ENCODE measurements around the gene PSMB2.
"Not testable (repeated sequence)": the region's sequence is repeated elsewhere in the genome, so short reads cannot be mapped to it uniquely, and the experiment has no call there.

Gene PSMB2

GRCh38 chr1:35588197-35588910 lies 53.0 kb downstream of the PSMB2 start:
- Histone ChIP-seq H2AK5ac (ENCODE audit: low read length) (no peak overlapping the region), H4K12ac (ENCODE audit: low read depth, low read length) (no peak overlapping the region), H3K27ac (ENCODE audit: low read depth, low read length) (no peak overlapping the region), H2BK5ac (ENCODE audit: low read depth, low read length, poor library complexity) (no peak overlapping the region), H4K8ac (ENCODE audit: low read depth, low read length) (no peak overlapping the region), H3K4me2 (ENCODE audit: low read length) (no peak overlapping the region), H3K23ac (ENCODE audit: low read length) (no peak overlapping the region), H3K79me1 (ENCODE audit: low read length) (peaks cover under 1% of the 10 kb centered on the region), H3K36me3 (ENCODE audit: control insufficient read depth in 1 of 2, insufficient read depth in 2 of 2, low read length in 2 of 2) (peaks cover 13 to 17% of the 10 kb centered on the region in 2 experiments), H3K4me1 (ENCODE audit: control insufficient read depth in 1 of 2, insufficient read depth in 2 of 2, low read length in 2 of 2) (peaks cover 4 to 6% of the 10 kb centered on the region in 2 experiments), H3K14ac (ENCODE audit: low read length) (no peak overlapping the region), H3K27me3 (ENCODE audit: insufficient read depth, low read length) (no peaks in the 10 kb centered on the region), H2BK120ac (ENCODE audit: insufficient read depth, low read length, poor library complexity) (no peak overlapping the region), H3K79me2 (ENCODE audit: control insufficient read depth, insufficient read depth, low read length, poor library complexity) (no peaks in the 10 kb centered on the region), H4K91ac (ENCODE audit: low read depth, low read length) (no peak overlapping the region), H3K9ac (ENCODE audit: low read length) (no peak overlapping the region), H2AFZ (ENCODE audit: insufficient read depth, low read length, poor library complexity) (no peak overlapping the region), H2BK12ac (ENCODE audit: low read length) (no peak overlapping the region), H3K4ac (ENCODE audit: low read depth, low read length) (no peak overlapping the region), H3K18ac (ENCODE audit: low read length) (no peak overlapping the region), H3K9me3 (ENCODE audit: insufficient read depth, low read depth, low read length) (no peaks in the 10 kb centered on the region), H3K4me3 (ENCODE audit: low read depth, low read length) (no peak overlapping the region)
- no CpG with 5 or more reads among the region's 21 CpGs for WGBS (ENCODE audit: extremely low coverage, insufficient coverage, insufficient read length)
- no peak for DNase-seq

- peaks cover 13 to 17% of the 10 kb centered on the region in 2 experiments for H3K36me3 ChIP-seq (ENCODE audit: control insufficient read depth in 1 of 2, insufficient read depth in 2 of 2, low read length in 2 of 2)
- no peaks in the 10 kb centered on the region for H3K27me3 ChIP-seq (ENCODE audit: insufficient read depth, low read length)
- H4K12ac ChIP-seq (ENCODE audit: low read depth, low read length), result no peak overlapping the region
- no peak overlapping the region for H2BK120ac ChIP-seq (ENCODE audit: insufficient read depth, low read length, poor library complexity)
- no peak overlapping the region for H3K27ac ChIP-seq (ENCODE audit: low read depth, low read length)
- H3K79me1 ChIP-seq (ENCODE audit: low read length), result no peaks in the 10 kb centered on the region
- no peak overlapping the region for H2BK12ac ChIP-seq (ENCODE audit: low read length)
- no peak for DNase-seq
- H2BK5ac ChIP-seq (ENCODE audit: low read depth, low read length, poor library complexity), result no peak overlapping the region
- H3K4me1 ChIP-seq (ENCODE audit: control insufficient read depth in 1 of 2, insufficient read depth in 2 of 2, low read length in 2 of 2), result no peaks in the 10 kb centered on the region
- H2AFZ ChIP-seq (ENCODE audit: insufficient read depth, low read length, poor library complexity), result no peak overlapping the region
- H3K4me2 ChIP-seq (ENCODE audit: low read length), result no peak overlapping the region
- H3K9me3 ChIP-seq (ENCODE audit: insufficient read depth, low read depth, low read length), result no peaks in the 10 kb centered on the region
- H4K8ac ChIP-seq (ENCODE audit: low read depth, low read length), result no peak overlapping the region
- H4K91ac ChIP-seq (ENCODE audit: low read depth, low read length), result no peak overlapping the region
- H3K18ac ChIP-seq (ENCODE audit: low read length), result no peak overlapping the region
- H3K4ac ChIP-seq (ENCODE audit: low read depth, low read length), result no peak overlapping the region
- H3K4me3 ChIP-seq (ENCODE audit: low read depth, low read length), result peak overlapping the region; percentile 23
- H3K79me2 ChIP-seq (ENCODE audit: control insufficient read depth, insufficient read depth, low read length, poor library complexity), result no peaks in the 10 kb centered on the region
- no CpG with 5 or more reads among the region's 6 CpGs for WGBS (ENCODE audit: extremely low coverage, insufficient coverage, insufficient read length)
- no peak overlapping the region for H3K23ac ChIP-seq (ENCODE audit: low read length)
- H3K9ac ChIP-seq (ENCODE audit: low read length), result no peak overlapping the region
- H3K14ac ChIP-seq (ENCODE audit: low read length), result no peak overlapping the region
- no peak overlapping the region for H2AK5ac ChIP-seq (ENCODE audit: low read length)
Measured at GRCh38 chr1:35587736-35588135, 53.6 kb downstream of the PSMB2 start.

DNA sequence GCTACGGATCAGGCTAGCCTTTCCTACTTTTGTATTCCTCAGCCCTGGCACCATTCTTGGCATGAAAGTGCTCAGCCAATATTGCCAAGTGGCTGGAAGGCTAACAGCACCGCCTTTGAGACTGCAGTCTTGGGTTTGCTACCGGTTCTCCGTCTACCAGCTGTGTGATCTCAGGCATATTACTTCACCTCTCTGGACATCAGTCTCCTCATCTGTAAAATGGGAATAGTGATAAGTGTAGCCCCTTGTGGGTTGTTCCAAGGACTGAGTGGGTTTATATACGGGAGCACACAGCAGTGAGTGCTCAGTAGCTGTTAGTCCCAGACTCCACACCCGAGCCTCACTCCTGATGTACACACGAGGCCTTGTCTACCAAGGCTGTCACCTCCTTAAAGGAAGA lies 54.5 kb downstream of the PSMB2 start:
- Histone ChIP-seq H3K36me3 (ENCODE audit: control insufficient read depth in 1 of 2, insufficient read depth in 2 of 2, low read length in 2 of 2) (peaks cover 13 to 17% of the 10 kb centered on the region in 2 experiments), H2BK5ac (ENCODE audit: low read depth, low read length, poor library complexity) (no peak overlapping the region), H4K12ac (ENCODE audit: low read depth, low read length) (no peak overlapping the region), H2AFZ (ENCODE audit: insufficient read depth, low read length, poor library complexity) (no peak overlapping the region), H3K4me3 (ENCODE audit: low read depth, low read length) (no peak overlapping the region), H3K23ac (ENCODE audit: low read length) (no peak overlapping the region), H3K27ac (ENCODE audit: low read depth, low read length) (no peak overlapping the region), H3K9me3 (ENCODE audit: insufficient read depth, low read depth, low read length) (no peaks in the 10 kb centered on the region), H4K8ac (ENCODE audit: low read depth, low read length) (no peak overlapping the region), H2BK12ac (ENCODE audit: low read length) (no peak overlapping the region), H4K91ac (ENCODE audit: low read depth, low read length) (no peak overlapping the region), H3K27me3 (ENCODE audit: insufficient read depth, low read length) (no peaks in the 10 kb centered on the region), H3K4me1 (ENCODE audit: control insufficient read depth in 1 of 2, insufficient read depth in 2 of 2, low read length in 2 of 2) (no peaks in the 10 kb centered on the region), H3K18ac (ENCODE audit: low read length) (no peak overlapping the region), H2AK5ac (ENCODE audit: low read length) (no peak overlapping the region), H3K14ac (ENCODE audit: low read length) (no peak overlapping the region), H3K4me2 (ENCODE audit: low read length) (no peak overlapping the region), H2BK120ac (ENCODE audit: insufficient read depth, low read length, poor library complexity) (no peak overlapping the region), H3K9ac (ENCODE audit: low read length) (no peak overlapping the region), H3K4ac (ENCODE audit: low read depth, low read length) (no peak overlapping the region), H3K79me2 (ENCODE audit: control insufficient read depth, insufficient read depth, low read length, poor library complexity) (no peaks in the 10 kb centered on the region), H3K79me1 (ENCODE audit: low read length) (no peaks in the 10 kb centered on the region)
- no peak for DNase-seq
- WGBS (ENCODE audit: extremely low coverage, insufficient coverage, insufficient read length), result no CpG with 5 or more reads among the region's 7 CpGs

- DNase-seq, result not testable (repeated sequence)
Measured at GRCh38 chr1:35585805-35586204, 55.5 kb downstream of the PSMB2 start.

More at GRCh38 chr1:35585805-35586204, 55.5 kb downstream of the PSMB2 start:
- not testable (repeated sequence) for H3K79me2 ChIP-seq (ENCODE audit: control insufficient read depth, insufficient read depth, low read length, poor library complexity); H2BK120ac ChIP-seq (ENCODE audit: insufficient read depth, low read length, poor library complexity); H2AFZ ChIP-seq (ENCODE audit: insufficient read depth, low read length, poor library complexity); H2AK5ac ChIP-seq (ENCODE audit: low read length); H3K27me3 ChIP-seq (ENCODE audit: insufficient read depth, low read length); H4K12ac ChIP-seq (ENCODE audit: low read depth, low read length); H3K27ac ChIP-seq (ENCODE audit: low read depth, low read length); H3K4me1 ChIP-seq (ENCODE audit: control insufficient read depth in 1 of 2, insufficient read depth in 2 of 2, low read length in 2 of 2); H3K4me2 ChIP-seq (ENCODE audit: low read length); H3K4ac ChIP-seq (ENCODE audit: low read depth, low read length); H3K9me3 ChIP-seq (ENCODE audit: insufficient read depth, low read depth, low read length); H2BK12ac ChIP-seq (ENCODE audit: low read length); H3K4me3 ChIP-seq (ENCODE audit: low read depth, low read length); H4K91ac ChIP-seq (ENCODE audit: low read depth, low read length); H3K18ac ChIP-seq (ENCODE audit: low read length); H3K79me1 ChIP-seq (ENCODE audit: low read length); H4K8ac ChIP-seq (ENCODE audit: low read depth, low read length); H3K9ac ChIP-seq (ENCODE audit: low read length); H2BK5ac ChIP-seq (ENCODE audit: low read depth, low read length, poor library complexity); H3K23ac ChIP-seq (ENCODE audit: low read length); H3K14ac ChIP-seq (ENCODE audit: low read length)
- WGBS (ENCODE audit: extremely low coverage, insufficient coverage, insufficient read length), result no CpG with 5 or more reads among the region's 1 CpG
- H3K36me3 ChIP-seq (ENCODE audit: control insufficient read depth in 1 of 2, insufficient read depth in 2 of 2, low read length in 2 of 2), result peaks cover 7 to 11% of the 10 kb centered on the region in 2 experiments
